ENCODE results near the gene PNMA1.

Gene PNMA1

DNA sequence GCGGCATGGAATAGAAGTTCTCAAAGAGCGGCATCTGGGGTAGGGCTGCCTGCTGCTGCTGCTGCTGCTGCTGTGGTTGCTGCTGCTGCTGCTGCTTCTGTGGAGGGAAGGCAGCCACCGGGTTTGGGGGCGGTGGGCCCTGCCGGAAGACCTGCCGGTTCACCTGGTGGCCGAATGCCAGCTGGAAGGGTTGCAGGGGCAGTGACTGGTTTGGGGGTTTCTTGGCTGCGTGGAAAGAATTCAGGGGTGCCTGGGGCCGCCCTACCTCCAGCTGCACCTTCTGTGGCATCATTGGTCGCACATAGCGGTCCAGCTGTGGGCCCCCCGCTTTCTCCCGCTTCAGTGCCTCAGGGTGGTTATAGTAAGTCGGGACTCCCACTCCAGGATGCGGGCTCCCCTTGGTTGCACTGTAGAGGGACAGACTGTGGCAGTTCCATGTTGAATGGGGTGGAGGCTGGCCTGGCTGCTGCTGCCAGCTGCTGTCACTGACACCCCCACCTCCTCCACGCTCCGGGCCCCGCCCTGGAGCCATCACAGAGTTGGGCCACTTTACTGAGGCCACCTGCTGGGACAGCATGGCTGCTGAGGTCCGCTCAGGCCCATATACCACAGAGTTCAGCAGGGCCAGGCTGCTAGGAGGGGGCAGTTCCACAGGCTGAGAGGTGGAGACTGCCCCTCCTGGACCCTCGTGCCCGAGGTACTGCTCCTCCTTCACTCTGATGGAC lies 25.2 kb upstream of the PNMA1 start:
- H3K18ac ChIP-seq (ENCODE audit: low read length): no peak overlapping the region
- H3K9ac ChIP-seq (ENCODE audit: low read length): no peak overlapping the region
- H3K4me3 ChIP-seq (ENCODE audit: low read length): no peak overlapping the region
- whole genome bisulfite sequencing (ENCODE audit: extremely low coverage, insufficient coverage, low lambda C conversion rate): no CpG with 5 or more reads among the region's 21 CpGs
- no peak overlapping the region for H3K4me2 ChIP-seq (ENCODE audit: low read length)
- no peaks in the 10 kb centered on the region for H3K79me2 ChIP-seq (ENCODE audit: control insufficient read depth, insufficient read depth, low read length)
- no peak overlapping the region for H2BK15ac ChIP-seq (replicated peaks; ENCODE audit: low read depth)
- H3K4ac ChIP-seq (ENCODE audit: low read depth, low read length): no peak overlapping the region
- H2BK5ac ChIP-seq (ENCODE audit: low read length): no peak overlapping the region
- no peak overlapping the region for H2BK120ac ChIP-seq (ENCODE audit: low read depth, low read length)
- peaks cover 3% of the 10 kb centered on the region for H3K36me3 ChIP-seq (ENCODE audit: control insufficient read depth, insufficient read depth, low read length)
- no peak overlapping the region for H3K27ac ChIP-seq (ENCODE audit: low read depth, low read length)
- peaks cover 10% of the 10 kb centered on the region for H3K4me1 ChIP-seq (ENCODE audit: control insufficient read depth, low read depth, low read length)
- no peak overlapping the region for H2AK5ac ChIP-seq (ENCODE audit: low read length)
- no peak for DNase-seq
- H3K23ac ChIP-seq (ENCODE audit: low read length): no peak overlapping the region
- H3K79me1 ChIP-seq (ENCODE audit: low read length): peaks cover 10% of the 10 kb centered on the region
- no peak overlapping the region for H3K56ac ChIP-seq (ENCODE audit: low read length)
- no peak overlapping the region for H4K8ac ChIP-seq (ENCODE audit: low read depth, low read length)
- no peaks in the 10 kb centered on the region for H3K27me3 ChIP-seq (ENCODE audit: insufficient read depth, low read length, poor library complexity)
- no peak overlapping the region for H4K5ac ChIP-seq (ENCODE audit: low read length)

- H2BK15ac ChIP-seq (replicated peaks; ENCODE audit: low read depth): no peak overlapping the region
- no peak overlapping the region for H2BK120ac ChIP-seq (ENCODE audit: low read depth, low read length)
- no peak overlapping the region for H2BK5ac ChIP-seq (ENCODE audit: low read length)
- no peak overlapping the region for H3K9ac ChIP-seq (ENCODE audit: low read length)
- H3K36me3 ChIP-seq (ENCODE audit: control insufficient read depth, insufficient read depth, low read length): peaks cover 3% of the 10 kb centered on the region
- H3K27ac ChIP-seq (ENCODE audit: low read depth, low read length): no peak overlapping the region
- peaks cover 10% of the 10 kb centered on the region for H3K4me1 ChIP-seq (ENCODE audit: control insufficient read depth, low read depth, low read length)
- H3K4me2 ChIP-seq (ENCODE audit: low read length): no peak overlapping the region
- H3K56ac ChIP-seq (ENCODE audit: low read length): no peak overlapping the region
- H3K18ac ChIP-seq (ENCODE audit: low read length): no peak overlapping the region
- DNase-seq: no peak
- no peaks in the 10 kb centered on the region for H3K27me3 ChIP-seq (ENCODE audit: insufficient read depth, low read length, poor library complexity)
- no peaks in the 10 kb centered on the region for H3K79me2 ChIP-seq (ENCODE audit: control insufficient read depth, insufficient read depth, low read length)
- H3K23ac ChIP-seq (ENCODE audit: low read length): no peak overlapping the region
- no peak overlapping the region for H3K4me3 ChIP-seq (ENCODE audit: low read length)
- H3K79me1 ChIP-seq (ENCODE audit: low read length): peaks cover 7% of the 10 kb centered on the region
- no CpG with 5 or more reads among the region's 22 CpGs for WGBS (ENCODE audit: extremely low coverage, insufficient coverage, low lambda C conversion rate)
- H3K4ac ChIP-seq (ENCODE audit: low read depth, low read length): no peak overlapping the region
- no peak overlapping the region for H4K8ac ChIP-seq (ENCODE audit: low read depth, low read length)
- no peak overlapping the region for H2AK5ac ChIP-seq (ENCODE audit: low read length)
- H4K5ac ChIP-seq (ENCODE audit: low read length): no peak overlapping the region
These were observed 24.5 kb upstream of the PNMA1 start for GRCh38 chr14:73738518-73739173.

- no peak overlapping the region for H2BK5ac ChIP-seq (ENCODE audit: low read length)
- no peak overlapping the region for H3K23ac ChIP-seq (ENCODE audit: low read length)
- H3K27me3 ChIP-seq (ENCODE audit: insufficient read depth, low read length, poor library complexity): no peaks in the 10 kb centered on the region
- no peak overlapping the region for H3K18ac ChIP-seq (ENCODE audit: low read length)
- no peaks in the 10 kb centered on the region for H3K79me2 ChIP-seq (ENCODE audit: control insufficient read depth, insufficient read depth, low read length)
- no peak overlapping the region for H2AK5ac ChIP-seq (ENCODE audit: low read length)
- H3K9ac ChIP-seq (ENCODE audit: low read length): no peak overlapping the region
- no peak overlapping the region for H2BK15ac ChIP-seq (replicated peaks; ENCODE audit: low read depth)
- DNase-seq: no peak
- no peak overlapping the region for H3K4me3 ChIP-seq (ENCODE audit: low read length)
- no peak overlapping the region for H3K4me2 ChIP-seq (ENCODE audit: low read length)
- peaks cover 5% of the 10 kb centered on the region for H3K4me1 ChIP-seq (ENCODE audit: control insufficient read depth, low read depth, low read length)
- no peak overlapping the region for H3K56ac ChIP-seq (ENCODE audit: low read length)
- H2BK120ac ChIP-seq (ENCODE audit: low read depth, low read length): no peak overlapping the region
- WGBS (ENCODE audit: extremely low coverage, insufficient coverage, low lambda C conversion rate): no CpG with 5 or more reads among the region's 13 CpGs
- no peak overlapping the region for H4K5ac ChIP-seq (ENCODE audit: low read length)
- no peak overlapping the region for H4K8ac ChIP-seq (ENCODE audit: low read depth, low read length)
- peaks cover 3% of the 10 kb centered on the region for H3K36me3 ChIP-seq (ENCODE audit: control insufficient read depth, insufficient read depth, low read length)
- peaks cover 3% of the 10 kb centered on the region for H3K79me1 ChIP-seq (ENCODE audit: low read length)
- no peak overlapping the region for H3K27ac ChIP-seq (ENCODE audit: low read depth, low read length)
- H3K4ac ChIP-seq (ENCODE audit: low read depth, low read length): no peak overlapping the region
These were observed 22.7 kb upstream of the PNMA1 start for GRCh38 chr14:73736842-73737241.

- no peak overlapping the region for H3K4me3 ChIP-seq (ENCODE audit: low read length)
- H3K56ac ChIP-seq (ENCODE audit: low read length): no peak overlapping the region
- H3K23ac ChIP-seq (ENCODE audit: low read length): no peak overlapping the region
- no peak overlapping the region for H2BK5ac ChIP-seq (ENCODE audit: low read length)
- H3K4ac ChIP-seq (ENCODE audit: low read depth, low read length): no peak overlapping the region
- H2BK15ac ChIP-seq (replicated peaks; ENCODE audit: low read depth): no peak overlapping the region
- H3K4me2 ChIP-seq (ENCODE audit: low read length): no peak overlapping the region
- H3K27ac ChIP-seq (ENCODE audit: low read depth, low read length): no peak overlapping the region
- H4K5ac ChIP-seq (ENCODE audit: low read length): no peak overlapping the region
- no peaks in the 10 kb centered on the region for H3K27me3 ChIP-seq (ENCODE audit: insufficient read depth, low read length, poor library complexity)
- no peak overlapping the region for H2AK5ac ChIP-seq (ENCODE audit: low read length)
- no peak for DNase-seq
- H4K8ac ChIP-seq (ENCODE audit: low read depth, low read length): no peak overlapping the region
- no peaks in the 10 kb centered on the region for H3K4me1 ChIP-seq (ENCODE audit: control insufficient read depth, low read depth, low read length)
- no peak overlapping the region for H3K9ac ChIP-seq (ENCODE audit: low read length)
- no peaks in the 10 kb centered on the region for H3K79me1 ChIP-seq (ENCODE audit: low read length)
- no CpG with 5 or more reads among the region's 3 CpGs for WGBS (ENCODE audit: extremely low coverage, insufficient coverage, low lambda C conversion rate)
- no peaks in the 10 kb centered on the region for H3K79me2 ChIP-seq (ENCODE audit: control insufficient read depth, insufficient read depth, low read length)
- no peak overlapping the region for H3K18ac ChIP-seq (ENCODE audit: low read length)
- peaks cover 3% of the 10 kb centered on the region for H3K36me3 ChIP-seq (ENCODE audit: control insufficient read depth, insufficient read depth, low read length)
- H2BK120ac ChIP-seq (ENCODE audit: low read depth, low read length): no peak overlapping the region
These were observed 17.8 kb upstream of the PNMA1 start for GRCh38 chr14:73732006-73732405.

- H4K5ac ChIP-seq (ENCODE audit: low read length): no peak overlapping the region
- no peak overlapping the region for H2BK15ac ChIP-seq (replicated peaks; ENCODE audit: low read depth)
- no peak overlapping the region for H3K27ac ChIP-seq (ENCODE audit: low read depth, low read length)
- H3K18ac ChIP-seq (ENCODE audit: low read length): no peak overlapping the region
- no CpG with 5 or more reads among the region's 3 CpGs for WGBS (ENCODE audit: extremely low coverage, insufficient coverage, low lambda C conversion rate)
- H3K79me2 ChIP-seq (ENCODE audit: control insufficient read depth, insufficient read depth, low read length): no peaks in the 10 kb centered on the region
- peaks cover 1% of the 10 kb centered on the region for H3K36me3 ChIP-seq (ENCODE audit: control insufficient read depth, insufficient read depth, low read length)
- H3K23ac ChIP-seq (ENCODE audit: low read length): no peak overlapping the region
- no peak overlapping the region for H4K8ac ChIP-seq (ENCODE audit: low read depth, low read length)
- no peaks in the 10 kb centered on the region for H3K27me3 ChIP-seq (ENCODE audit: insufficient read depth, low read length, poor library complexity)
- H3K4ac ChIP-seq (ENCODE audit: low read depth, low read length): no peak overlapping the region
- no peak overlapping the region for H3K56ac ChIP-seq (ENCODE audit: low read length)
- DNase-seq: no peak
- H2BK5ac ChIP-seq (ENCODE audit: low read length): no peak overlapping the region
- H3K4me3 ChIP-seq (ENCODE audit: low read length): no peak overlapping the region
- H3K4me1 ChIP-seq (ENCODE audit: control insufficient read depth, low read depth, low read length): no peaks in the 10 kb centered on the region
- no peak overlapping the region for H2BK120ac ChIP-seq (ENCODE audit: low read depth, low read length)
- H2AK5ac ChIP-seq (ENCODE audit: low read length): no peak overlapping the region
- H3K9ac ChIP-seq (ENCODE audit: low read length): no peak overlapping the region
- H3K4me2 ChIP-seq (ENCODE audit: low read length): no peak overlapping the region
- no peaks in the 10 kb centered on the region for H3K79me1 ChIP-seq (ENCODE audit: low read length)
These were observed 16.9 kb upstream of the PNMA1 start for GRCh38 chr14:73731111-73731510.
